Gastrocnemius medialis (tissue), 4 donors: ENCODE results near the gene VPS16.
"Not testable (repeated sequence)": the region's sequence is repeated elsewhere in the genome, so short reads cannot be mapped to it uniquely, and the experiment has no call there.

Experiments used
- CTCF ChIP-seq, 5 experiments: fragments of 450-650 bp in 3 of 5; fragments of 200-600 bp in 2 of 5; sonication (generic) in 2 of 5; IDR thresholded peaks in 4 of 5; conservative IDR thresholded peaks in 1 of 5; 1 replicate in 4 of 5; 2 replicates in 1 of 5; pipeline ENCODE4 v1.5.1; 2016 to 2019; ENCODE audit warnings: antibody characterized with exemption in 5 of 5, mild to moderate bottlenecking in 3 of 5, moderate library complexity in 3 of 5
- POLR2A ChIP-seq, 2 donors: fragments of 450-650 bp; IDR thresholded peaks; one replicate each; pipeline ENCODE4 v1.6.1; 2017; ENCODE audit warnings: antibody characterized with exemption in 2 of 2, mild to moderate bottlenecking in 2 of 2, moderate library complexity in 2 of 2

GRCh38 chr20:2831206-2831605, 9.3 kb upstream of the VPS16 start:
- not testable (repeated sequence) for TF ChIP-seq CTCF (IDR thresholded peaks at IDR 0.05 in 4 of 5, conservative IDR thresholded peaks at IDR 0.05 in 1 of 5); POLR2A (IDR thresholded peaks at IDR 0.05)
